Trophoblast cell (in vitro differentiated cells and primary cell): ENCODE data around the gene CLDN9.

ENCODE experiments used
- DNase-seq, 2 donors: peaks; one replicate each; pipeline ENCODE4 v3.0.0-alpha.2; 2016
- H2AFZ ChIP-seq: 2 replicates; pipeline ENCODE4 v1.6.1; 2013; ENCODE audit warnings: low read length, moderate library complexity, mild to moderate bottlenecking; ENCODE audit not compliant: insufficient read depth, poor library complexity
- H2AK5ac ChIP-seq: 2 replicates; pipeline ENCODE4 v1.6.1; 2013; ENCODE audit warnings: mild to moderate bottlenecking, low read length
- H2BK120ac ChIP-seq: 2 replicates; pipeline ENCODE4 v1.6.1; 2013; ENCODE audit warnings: low read length, mild to moderate bottlenecking, moderate library complexity; ENCODE audit not compliant: insufficient read depth, poor library complexity
- H2BK12ac ChIP-seq: 2 replicates; pipeline ENCODE4 v1.6.1; 2013; ENCODE audit warnings: mild to moderate bottlenecking, low read length, moderate library complexity
- H2BK5ac ChIP-seq: 2 replicates; pipeline ENCODE4 v1.6.1; 2013; ENCODE audit warnings: low read length, low read depth, moderate library complexity, mild to moderate bottlenecking; ENCODE audit not compliant: poor library complexity
- H3K14ac ChIP-seq: 2 replicates; pipeline ENCODE4 v1.6.1; 2013; ENCODE audit warnings: mild to moderate bottlenecking, low read length
- H3K18ac ChIP-seq: 2 replicates; pipeline ENCODE4 v1.6.1; 2013; ENCODE audit warnings: mild to moderate bottlenecking, low read length
- H3K23ac ChIP-seq: 2 replicates; pipeline ENCODE4 v1.6.1; 2013; ENCODE audit warnings: low read length
- H3K27ac ChIP-seq: 2 replicates; pipeline ENCODE4 v1.5.1; 2013; ENCODE audit warnings: low read depth, mild to moderate bottlenecking, inconsistent platforms, low read length, moderate library complexity
- H3K27me3 ChIP-seq: 2 replicates; pipeline ENCODE4 v1.6.1; 2013; ENCODE audit warnings: inconsistent platforms, mild to moderate bottlenecking, low read length, moderate library complexity; ENCODE audit not compliant: insufficient read depth
- H3K36me3 ChIP-seq, 2 experiments: 1 replicate in 1 of 2; 2 replicates in 1 of 2; pipeline ENCODE4 v1.6.1; 2013; ENCODE audit warnings: low read length in 2 of 2, mild to moderate bottlenecking in 2 of 2, moderate library complexity in 1 of 2; ENCODE audit not compliant: insufficient read depth in 2 of 2, control insufficient read depth in 1 of 2
- H3K4ac ChIP-seq: 2 replicates; pipeline ENCODE4 v1.6.1; 2013; ENCODE audit warnings: low read depth, mild to moderate bottlenecking, low read length, moderate library complexity
- H3K4me1 ChIP-seq, 2 experiments: 1 replicate in 1 of 2; 2 replicates in 1 of 2; pipeline ENCODE4 v1.6.1; 2013; ENCODE audit warnings: low read length in 2 of 2, mild to moderate bottlenecking in 2 of 2, moderate library complexity in 1 of 2; ENCODE audit not compliant: insufficient read depth in 2 of 2, control insufficient read depth in 1 of 2
- H3K4me2 ChIP-seq: 2 replicates; pipeline ENCODE4 v1.6.1; 2013; ENCODE audit warnings: inconsistent platforms, mild to moderate bottlenecking, low read length, moderate library complexity
- H3K4me3 ChIP-seq: 2 replicates; pipeline ENCODE4 v1.5.1; 2013; ENCODE audit warnings: mild to moderate bottlenecking, low read depth, low read length, inconsistent platforms
- H3K79me1 ChIP-seq: one replicate; pipeline ENCODE4 v1.6.1; 2013; ENCODE audit warnings: low read length
- H3K79me2 ChIP-seq: 2 replicates; pipeline ENCODE4 v1.6.1; 2013; ENCODE audit warnings: low read length, mild to moderate bottlenecking; ENCODE audit not compliant: control insufficient read depth, insufficient read depth, poor library complexity
- H3K9ac ChIP-seq: 2 replicates; pipeline ENCODE4 v1.6.1; 2013; ENCODE audit warnings: mild to moderate bottlenecking, low read length
- H3K9me3 ChIP-seq: 2 replicates; pipeline ENCODE4 v1.6.1; 2013; ENCODE audit warnings: low read depth, mild to moderate bottlenecking, control low read depth, inconsistent platforms, low read length; ENCODE audit not compliant: insufficient read depth
- H4K12ac ChIP-seq: 2 replicates; pipeline ENCODE4 v1.6.1; 2013; ENCODE audit warnings: low read depth, mild to moderate bottlenecking, low read length, moderate library complexity
- H4K8ac ChIP-seq: 2 replicates; pipeline ENCODE4 v1.6.1; 2013; ENCODE audit warnings: low read depth, mild to moderate bottlenecking, low read length, moderate library complexity
- H4K91ac ChIP-seq: one replicate; pipeline ENCODE4 v1.6.1; 2013; ENCODE audit warnings: low read depth, mild to moderate bottlenecking, low read length, moderate library complexity
- WGBS: extraction: QIAGEN DNeasy Blood & Tissue Kit; methylation state at CpG from one replicate; pipeline ENCODE4 v1.1.7; 2013; ENCODE audit warnings: missing lambda C conversion rate; ENCODE audit not compliant: insufficient read length, insufficient coverage; ENCODE audit errors: extremely low coverage; 5-methylcytosine and 5-hydroxymethylcytosine counted together

CLDN9 gene

GRCh38 chr16:3027983-3028715, 15.4 kb downstream of the CLDN9 start:
- Histone ChIP-seq H3K9me3 (no peaks in the 10 kb centered on the region), H2BK5ac (no peak overlapping the region), H3K4me1 (peaks cover 9 to 12% of the 10 kb centered on the region in 2 experiments), H2AFZ (no peak overlapping the region), H3K18ac (no peak overlapping the region), H2BK12ac (no peak overlapping the region), H3K4ac (no peak overlapping the region), H3K4me2 (peak overlapping the region; percentile 66), H3K79me1 (peaks cover 8% of the 10 kb centered on the region), H4K91ac (no peak overlapping the region), H3K79me2 (peaks cover 6% of the 10 kb centered on the region), H3K9ac (no peak overlapping the region), H3K27me3 (no peaks in the 10 kb centered on the region), H4K8ac (no peak overlapping the region), H3K36me3 (peaks cover 20 to 22% of the 10 kb centered on the region in 2 experiments), H3K4me3 (no peak overlapping the region), H3K23ac (no peak overlapping the region), H2BK120ac (no peak overlapping the region), H3K14ac (peak overlapping the region; percentile 9), H2AK5ac (no peak overlapping the region), H4K12ac (no peak overlapping the region), H3K27ac (no peak overlapping the region)
- DNase-seq, result peak; percentile 83 to 97
- no CpG with 5 or more reads among the region's 58 CpGs for WGBS

- H3K27me3 ChIP-seq, result no peaks in the 10 kb centered on the region
- no CpG with 5 or more reads among the region's 15 CpGs for WGBS
- no peak overlapping the region for H3K4me3 ChIP-seq
- peaks cover 7% of the 10 kb centered on the region in 2 experiments for H3K4me1 ChIP-seq
- H3K9ac ChIP-seq, result no peak overlapping the region
- no peak overlapping the region for H2BK120ac ChIP-seq
- H3K4ac ChIP-seq, result no peak overlapping the region
- H2AFZ ChIP-seq, result no peak overlapping the region
- no peak overlapping the region for H2BK5ac ChIP-seq
- no peaks in the 10 kb centered on the region for H3K9me3 ChIP-seq
- H3K36me3 ChIP-seq, result peaks cover 20 to 22% of the 10 kb centered on the region in 2 experiments
- H3K79me1 ChIP-seq, result peaks cover 2% of the 10 kb centered on the region
- no peak overlapping the region for H4K12ac ChIP-seq
- no peak for DNase-seq
- H2AK5ac ChIP-seq, result no peak overlapping the region
- no peak overlapping the region for H4K8ac ChIP-seq
- H4K91ac ChIP-seq, result no peak overlapping the region
- H3K79me2 ChIP-seq, result peaks cover 2% of the 10 kb centered on the region
- H2BK12ac ChIP-seq, result no peak overlapping the region
- no peak overlapping the region for H3K14ac ChIP-seq
- no peak overlapping the region for H3K18ac ChIP-seq
- H3K23ac ChIP-seq, result no peak overlapping the region
- H3K27ac ChIP-seq, result no peak overlapping the region
- H3K4me2 ChIP-seq, result no peak overlapping the region
Measured at GRCh38 chr16:3028716-3029319, 16.1 kb downstream of the CLDN9 start.

GRCh38 chr16:3029491-3030221, 16.9 kb downstream of the CLDN9 start:
- DNase-seq, result peak in 1 of 2 donors; percentile 51
- Histone ChIP-seq H2BK5ac (no peak overlapping the region), H2BK120ac (no peak overlapping the region), H3K4me1 (peaks cover 7% of the 10 kb centered on the region in 2 experiments), H2AK5ac (no peak overlapping the region), H4K12ac (no peak overlapping the region), H3K4ac (no peak overlapping the region), H3K14ac (no peak overlapping the region), H4K8ac (no peak overlapping the region), H2AFZ (no peak overlapping the region), H3K27ac (no peak overlapping the region), H3K9me3 (no peaks in the 10 kb centered on the region), H3K4me3 (no peak overlapping the region), H3K79me1 (no peaks in the 10 kb centered on the region), H3K23ac (no peak overlapping the region), H3K18ac (no peak overlapping the region), H3K79me2 (no peaks in the 10 kb centered on the region), H3K9ac (no peak overlapping the region), H3K36me3 (peaks cover 20 to 22% of the 10 kb centered on the region in 2 experiments), H4K91ac (no peak overlapping the region), H2BK12ac (no peak overlapping the region), H3K27me3 (no peaks in the 10 kb centered on the region), H3K4me2 (no peak overlapping the region)
- WGBS, result no CpG with 5 or more reads among the region's 59 CpGs

GRCh38 chr16:3030222-3031212, 17.8 kb downstream of the CLDN9 start:
- Histone ChIP-seq H2BK120ac (no peak overlapping the region), H3K79me1 (no peaks in the 10 kb centered on the region), H2BK5ac (no peak overlapping the region), H3K4me2 (no peak overlapping the region), H3K9me3 (no peaks in the 10 kb centered on the region), H3K4me1 (peaks cover 7% of the 10 kb centered on the region in 2 experiments), H3K79me2 (no peaks in the 10 kb centered on the region), H3K36me3 (peaks cover 20% of the 10 kb centered on the region in 2 experiments), H2AFZ (no peak overlapping the region), H3K4me3 (no peak overlapping the region), H2BK12ac (no peak overlapping the region), H2AK5ac (no peak overlapping the region), H3K14ac (no peak overlapping the region), H4K12ac (no peak overlapping the region), H3K27ac (no peak overlapping the region), H4K91ac (no peak overlapping the region), H3K9ac (no peak overlapping the region), H3K23ac (no peak overlapping the region), H3K18ac (no peak overlapping the region), H3K4ac (no peak overlapping the region), H3K27me3 (no peaks in the 10 kb centered on the region), H4K8ac (no peak overlapping the region)
- WGBS, result no CpG with 5 or more reads among the region's 33 CpGs
- DNase-seq, result no peak
